ENCODE measurements around the gene FAHD2B.
A peak's percentile ranks its signal among the peaks of the same experiment; 100 is the strongest.
"Not testable (repeated sequence)": the region's sequence is repeated elsewhere in the genome, so short reads cannot be mapped to it uniquely, and the experiment has no call there.

Gene FAHD2B

GRCh38 chr2:97067279-97068004 lies 27.2 kb downstream of the FAHD2B start:
- DNase-seq, result no peak

GRCh38 chr2:97066030-97066429 lies 28.7 kb downstream of the FAHD2B start:
- DNase-seq, result not testable (repeated sequence)

GRCh38 chr2:97062020-97062419 lies 32.7 kb downstream of the FAHD2B start:
- not testable (repeated sequence) for DNase-seq

- DNase-seq, result not testable (repeated sequence)
Measured at GRCh38 chr2:97059782-97060181, 34.9 kb downstream of the FAHD2B start.

GRCh38 chr2:97056150-97056549 lies 38.5 kb downstream of the FAHD2B start:
- DNase-seq, result not testable (repeated sequence)

- DNase-seq, result not testable (repeated sequence)
Measured at GRCh38 chr2:97050032-97050431, 44.6 kb downstream of the FAHD2B start.

- peak in 1 of 5 experiments; percentile 80 for DNase-seq
Measured at GRCh38 chr2:97048448-97048847, 46.2 kb downstream of the FAHD2B start.

- not testable (repeated sequence) for DNase-seq
Measured at GRCh38 chr2:97046676-97047075, 48.0 kb downstream of the FAHD2B start.

GRCh38 chr2:97045895-97046499 lies 48.7 kb downstream of the FAHD2B start:
- not testable (repeated sequence) for DNase-seq
